Placental pericyte (primary cell): ENCODE measurements around the gene ADGRF5. TPM values are rescaled to one million over a fixed set of nuclear protein-coding genes. Genes with fewer than 3 reads are reported as not detected.

Source experiments
- total RNA-seq: library from RNA; depleted of rRNA; stranded (reverse); fragments of >200 nt; gene quantifications from 2 replicates; pipeline ENCODE4 v1.2.3, GENCODE V29; 2012

Gene ADGRF5
- total RNA-seq, result 0.22 and 0.86 TPM in 2 replicates

GRCh38 chr6:46921731-46922130 is at the start of gene ADGRF5:
Gene ADGRF5 (minus strand): TSS chr6:46921938. CDS start chr6:46906762, 15,176 bp downstream.

Other genes with a start within 250 kb of the ADGRF5 start
- gene TDRD6, start 234.1 kb downstream of the ADGRF5 start, total RNA-seq, result under 0.01 TPM in 2 replicates
- gene PLA2G7, start 186.6 kb downstream of the ADGRF5 start, total RNA-seq, result 0.14 TPM in 1 of 2 replicates, not detected in the other
- not detected in 2 replicates for gene ANKRD66, start 175.0 kb downstream of the ADGRF5 start, total RNA-seq
- gene MEP1A, start 128.5 kb downstream of the ADGRF5 start, total RNA-seq, result not detected in 2 replicates
- gene ADGRF1, start 120.4 kb upstream of the ADGRF5 start, total RNA-seq, result 0.29 TPM in 1 of 2 replicates, not detected in the other